K562 (cell line): ENCODE results near the gene PCBP3. TPM values are rescaled to one million over a fixed set of nuclear protein-coding genes. Genes with fewer than 3 reads are reported as not detected.

Source experiments
- ATAC-seq: fragments of 200-7000 bp; cut with Tn5 transposase; 3 replicates; pipeline ENCODE4 v1.9.1; 2020; ENCODE audit warnings: moderate library complexity
- BruUV-seq: library from RNA; stranded (reverse); fragments of 400-500 nt; replicated peaks from 2 replicates; lab custom pipeline; 2021; lab: Mats Ljungman, UMichigan
- CTCF ChIA-PET: fragments of 300-600 bp; formaldehyde crosslinking; extraction: SDS; loops from one replicate; lab custom pipeline; 2021; ENCODE audit warnings: low intra/inter-chr PET ratio; lab: Yijun Ruan, JAX
- POLR2A ChIA-PET: fragments of 300-600, 350-650 bp; sonication (Branson Sonifier 250); formaldehyde crosslinking; extraction: SDS; loops from one replicate; lab custom pipeline; 2021; ENCODE audit warnings: antibody characterized with exemption, inconsistent platforms; lab: Yijun Ruan, JAX
- DNase-seq, 4 experiments: peaks; one replicate each; pipeline versions ENCODE4 v3.0.0 to v3.0.0-alpha.2; 2011 to 2018; ENCODE audit warnings: low spot score in 3 of 4, mixed read lengths in 3 of 4; ENCODE audit errors: extremely low read depth in 1 of 4
- FAIRE-seq: peaks from 2 replicates; lab custom pipeline; 2011; peaks lifted over from hg19 to GRCh38; lab: Jason Lieb, UNC
- H2AFZ ChIP-seq: 2 replicates; pipeline ENCODE4 v1.6.0; 2011; ENCODE audit warnings: low read depth, low read length, control low read depth, inconsistent platforms
- H3K27ac ChIP-seq: fragments of 200-600 bp; 3 replicates; pipeline ENCODE4 v1.8.0; 2011; ENCODE audit warnings: low read depth, mild to moderate bottlenecking, control low read depth, inconsistent platforms, low read length, moderate library complexity, mixed read lengths; ENCODE audit errors: extremely low read depth
- H3K27me3 ChIP-seq, 2 experiments: fragments of 300-600 bp in 1 of 2; 2 replicates in 1 of 2; 3 replicates in 1 of 2; pipeline versions ENCODE4 v1.6.0 to v1.8.0; 2011; ENCODE audit warnings: inconsistent platforms in 2 of 2, low read length in 2 of 2, mild to moderate bottlenecking in 1 of 2, mixed read lengths in 1 of 2, moderate library complexity in 1 of 2; ENCODE audit not compliant: control insufficient read depth in 2 of 2, insufficient read depth in 2 of 2
- H3K36me3 ChIP-seq: fragments of 300-600 bp; 3 replicates; pipeline ENCODE4 v1.8.0; 2011; ENCODE audit warnings: mild to moderate bottlenecking, low read length, inconsistent platforms; ENCODE audit not compliant: control insufficient read depth, insufficient read depth
- H3K4me1 ChIP-seq, 2 experiments: fragments of 200-600 bp in 1 of 2; replicated peaks in 1 of 2; 2 replicates in 1 of 2; 3 replicates in 1 of 2; pipeline versions ENCODE4 v1.5.1 to v1.8.0; 2011; ENCODE audit warnings: inconsistent platforms in 2 of 2, low read length in 2 of 2, mild to moderate bottlenecking in 1 of 2, mixed read lengths in 1 of 2, moderate library complexity in 1 of 2; ENCODE audit not compliant: control insufficient read depth in 2 of 2, insufficient read depth in 2 of 2
- H3K4me2 ChIP-seq: 2 replicates; pipeline ENCODE4 v1.6.1; 2011; ENCODE audit warnings: low read length, control low read depth, inconsistent platforms, mixed read lengths; ENCODE audit not compliant: insufficient read depth
- H3K4me3 ChIP-seq: fragments of 200-600 bp; sonication (generic), shearing (Covaris generic); 2 replicates; pipeline ENCODE4 v1.5.1; 2016; ENCODE audit warnings: control low read depth, inconsistent platforms
- H3K79me2 ChIP-seq: fragments of 200-600 bp; 3 replicates; pipeline ENCODE4 v1.8.0; 2011; ENCODE audit warnings: low read length, inconsistent platforms; ENCODE audit not compliant: control insufficient read depth, insufficient read depth
- H3K9ac ChIP-seq, 2 experiments: 2 replicates each; pipeline versions ENCODE4 v1.6.0 to v1.6.1; 2011; ENCODE audit warnings: low read depth in 2 of 2, low read length in 2 of 2, control low read depth in 1 of 2, inconsistent platforms in 1 of 2, mild to moderate bottlenecking in 1 of 2, mixed read lengths in 1 of 2; ENCODE audit not compliant: insufficient read depth in 1 of 2
- H3K9me1 ChIP-seq: one replicate; pipeline ENCODE4 v1.6.0; 2011; ENCODE audit warnings: inconsistent platforms, mild to moderate bottlenecking, low read length, moderate library complexity; ENCODE audit not compliant: control insufficient read depth, insufficient read depth
- H3K9me3 ChIP-seq: replicated peaks from 2 replicates; pipeline ENCODE4 v1.5.1; 2011; ENCODE audit warnings: low read depth, low read length, inconsistent platforms; ENCODE audit not compliant: control insufficient read depth, insufficient read depth
- H4K20me1 ChIP-seq: replicated peaks from 2 replicates; pipeline ENCODE4 v1.6.1; 2011; ENCODE audit warnings: low read length, inconsistent platforms, mixed read lengths; ENCODE audit not compliant: control insufficient read depth, insufficient read depth
- CXXC5 ChIP-seq: fragments of 250-450 bp; sonication (Bioruptor Pico); IDR thresholded peaks from 2 replicates; pipeline ENCODE4 v1.8.0; 2022; ENCODE audit warnings: inconsistent platforms, mild to moderate bottlenecking, moderate library complexity
- GATA2 ChIP-seq: sonication (generic); formaldehyde crosslinking; IDR thresholded peaks from 2 replicates; pipeline ENCODE4 v1.4.0; 2020; ENCODE audit warnings: mild to moderate bottlenecking, missing genetic modification reagents
- KAT7 ChIP-seq: sonication (generic); formaldehyde crosslinking; IDR thresholded peaks from 2 replicates; pipeline ENCODE4 v1.8.0; 2022; ENCODE audit warnings: missing genetic modification reagents, mild to moderate bottlenecking, borderline replicate concordance
- NBN ChIP-seq: fragments of 450-650 bp; IDR thresholded peaks from 2 replicates; pipeline ENCODE4 v1.6.1; 2016; ENCODE audit warnings: low read depth, mild to moderate bottlenecking
- ZNF512 ChIP-seq: IDR thresholded peaks from 2 replicates; pipeline ENCODE4 v1.6.1; 2016; ENCODE audit warnings: missing genetic modification characterization, missing compliant biosample characterization
- ZNF561 ChIP-seq: fragments of 450-650 bp; formaldehyde crosslinking; conservative IDR thresholded peaks from 2 replicates; pipeline ENCODE4 v1.4.0; 2020; ENCODE audit warnings: mild to moderate bottlenecking, moderate library complexity
- WGBS: fragments of 100-300 bp; shearing (Covaris generic); methylation state at CpG from one replicate; pipeline ENCODE4 v1.1.6; 2016; ENCODE audit warnings: low coverage, mixed read lengths; ENCODE audit not compliant: insufficient coverage; ENCODE audit errors: missing lambda C conversion rate; 5-methylcytosine and 5-hydroxymethylcytosine counted together
- in situ Hi-C: fragments of 300-500 bp; cut with MboI; formaldehyde crosslinking; loops from 4 replicates; pipeline ENCODE4 v1.15.0; 2018; ENCODE audit warnings: inconsistent platforms, mixed read lengths
- intact Hi-C: fragments of 100-400 bp; cut with micrococcal nuclease; formaldehyde crosslinking; loops from 2 replicates; pipeline ENCODE4 v1.14.2; 2022
- polyA plus RNA-seq, 8 experiments: library from polyadenylated mRNA; depleted of rRNA in 4 of 8; stranded (reverse) in 5 of 8; unstranded in 3 of 8; fragments of >200 nt; fragmentation: Nextera tagmentation in 2 of 8; fragmentation: Illumina TruSeq in 1 of 8; extraction: Ambion mirVana in 2 of 8; extraction: Trizol in 1 of 8; gene quantifications; 2 replicates each; pipeline versions ENCODE4 v1.2.1 to v1.2.3, GENCODE V29; 2011 to 2014; ENCODE audit warnings: inconsistent platforms in 1 of 8, missing spikeins in 1 of 8
- total RNA-seq, 7 experiments: library from RNA; depleted of rRNA in 6 of 7; stranded (reverse); fragments of >200 nt in 6 of 7; fragmentation: Illumina TruSeq in 2 of 7; extraction: Trizol in 2 of 7; gene quantifications; 2 replicates each; pipeline versions ENCODE4 v1.2.1 to v1.2.3, GENCODE V29; 2011 to 2021; ENCODE audit warnings: low replicate concordance in 1 of 7
- TF ChIP-seq, protein P1 (sequence below): fragments of 250-450 bp; sonication (Bioruptor Pico); IDR thresholded peaks from 2 replicates; pipeline ENCODE4 v1.8.0; 2022; ENCODE audit warnings: inconsistent platforms, mild to moderate bottlenecking, moderate library complexity, borderline replicate concordance
- TF ChIP-seq, protein P2 (sequence below): sonication (generic); formaldehyde crosslinking; IDR thresholded peaks from 2 replicates; pipeline ENCODE4 v1.5.0; 2020; ENCODE audit warnings: missing genetic modification reagents

PCBP3 gene
- total and polyA plus RNA-seq, 9 of the 15 experiments (the other 6 are each of a cell fraction or from before 2014, with no cell fraction given): 0.18 TPM; not detected in 8

DNA sequence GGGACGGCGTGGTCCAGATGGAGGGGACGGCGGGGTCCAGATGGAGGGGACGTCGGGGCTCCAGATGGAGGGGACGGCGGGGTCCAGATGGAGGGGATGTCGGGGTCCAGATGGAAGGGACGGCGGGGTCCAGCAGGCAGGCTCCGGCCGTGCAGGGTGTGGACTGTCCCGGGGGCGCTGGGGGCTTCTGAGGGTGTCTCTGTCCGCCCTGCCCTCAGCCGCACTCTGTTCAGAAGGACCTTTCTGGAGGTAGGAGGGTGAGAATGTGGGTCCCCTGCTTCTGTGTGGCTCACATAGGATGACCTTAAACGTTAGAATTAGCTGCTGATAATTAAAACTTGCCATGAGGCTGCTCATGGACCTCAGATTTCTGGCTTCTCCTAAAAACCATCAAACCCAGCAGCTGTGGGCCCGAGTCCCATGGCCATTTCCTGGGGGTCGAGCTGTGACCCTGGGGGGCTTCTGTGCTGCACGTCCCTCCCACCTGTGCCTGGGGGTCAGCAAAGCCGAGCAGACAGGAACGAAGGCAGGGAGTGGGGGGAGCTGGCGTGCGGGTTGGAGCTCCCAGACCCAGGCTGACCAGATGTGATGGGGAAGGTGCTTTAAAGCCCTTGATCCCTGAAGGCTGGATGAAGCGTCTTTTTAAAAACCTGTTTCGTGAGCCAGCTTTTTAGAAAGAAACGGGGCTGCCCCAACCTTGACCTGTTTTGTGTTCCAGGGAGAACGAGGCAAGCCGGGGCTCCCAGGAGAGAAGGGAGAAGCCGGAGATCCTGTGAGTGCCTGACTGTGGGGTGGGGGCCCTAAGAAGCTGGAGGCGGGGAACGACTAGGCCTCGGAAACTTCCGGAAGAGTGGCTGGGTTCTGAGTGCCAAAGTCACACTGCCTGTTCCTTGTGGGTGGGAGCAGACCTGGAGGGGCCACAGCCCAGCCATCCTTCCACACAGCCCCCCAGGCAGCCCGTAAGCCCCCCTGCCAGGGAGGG lies 345.1 kb downstream of the PCBP3 start (continued):
- TF ChIP-seq ZNF512 (tag): no peak
- TF ChIP-seq, protein P1, sequence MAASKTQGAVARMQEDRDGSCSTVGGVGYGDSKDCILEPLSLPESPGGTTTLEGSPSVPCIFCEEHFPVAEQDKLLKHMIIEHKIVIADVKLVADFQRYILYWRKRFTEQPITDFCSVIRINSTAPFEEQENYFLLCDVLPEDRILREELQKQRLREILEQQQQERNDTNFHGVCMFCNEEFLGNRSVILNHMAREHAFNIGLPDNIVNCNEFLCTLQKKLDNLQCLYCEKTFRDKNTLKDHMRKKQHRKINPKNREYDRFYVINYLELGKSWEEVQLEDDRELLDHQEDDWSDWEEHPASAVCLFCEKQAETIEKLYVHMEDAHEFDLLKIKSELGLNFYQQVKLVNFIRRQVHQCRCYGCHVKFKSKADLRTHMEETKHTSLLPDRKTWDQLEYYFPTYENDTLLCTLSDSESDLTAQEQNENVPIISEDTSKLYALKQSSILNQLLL (CRISPR knock-in tag): no peak
- no peak for TF ChIP-seq ZNF561

GRCh38 chr21:45989355-45990048 lies 346.0 kb downstream of the PCBP3 start:
- no TSS peak for BruUV-seq
- H3K4me2 ChIP-seq: no peak overlapping the region
- H2AFZ ChIP-seq: no peak overlapping the region
- intact Hi-C loops (no loop called here), in situ Hi-C loops (no loop called here)
- no peak overlapping the region for H3K27ac ChIP-seq
- H3K9me3 ChIP-seq: no peaks in the 10 kb centered on the region; the same call in 1 of the 2 replicates
- CTCF ChIA-PET: no interaction called here
- FAIRE-seq (no peak), ATAC-seq (peak; percentile 13; the same call in 1 of the 3 replicates), DNase-seq (no peak)
- peaks cover 9% of the 10 kb centered on the region; the same call in 1 of the 2 replicates for H4K20me1 ChIP-seq
- peaks cover 2% of the 10 kb centered on the region for H3K9me1 ChIP-seq
- TF ChIP-seq CXXC5 (no peak), GATA2 (CRISPR knock-in tag) (no peak), KAT7 (CRISPR knock-in tag) (no peak), NBN (no peak)
- TF ChIP-seq, protein P2, sequence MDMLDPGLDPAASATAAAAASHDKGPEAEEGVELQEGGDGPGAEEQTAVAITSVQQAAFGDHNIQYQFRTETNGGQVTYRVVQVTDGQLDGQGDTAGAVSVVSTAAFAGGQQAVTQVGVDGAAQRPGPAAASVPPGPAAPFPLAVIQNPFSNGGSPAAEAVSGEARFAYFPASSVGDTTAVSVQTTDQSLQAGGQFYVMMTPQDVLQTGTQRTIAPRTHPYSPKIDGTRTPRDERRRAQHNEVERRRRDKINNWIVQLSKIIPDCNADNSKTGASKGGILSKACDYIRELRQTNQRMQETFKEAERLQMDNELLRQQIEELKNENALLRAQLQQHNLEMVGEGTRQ (CRISPR knock-in tag): 0 out of 2 replicates have a peak, but pooled peaks have one; percentile 17
- POLR2A ChIA-PET: interaction anchor here (0.6 to 1.0 kb wide), 3 partner anchors 10 to 23 kb away, joined by 3 read pairs; no protein-coding TSS in a partner anchor
- H3K79me2 ChIP-seq: no peaks in the 10 kb centered on the region
- H3K4me1 ChIP-seq: peaks cover 0 to 56% of the 10 kb centered on the region in 2 experiments; a peak in 2 of 5 replicates
- WGBS: 8% methylated on average over 22 of the region's 32 CpGs
- no peak overlapping the region for H3K4me3 ChIP-seq
- peaks cover 57 to 84% of the 10 kb centered on the region in 2 experiments for H3K27me3 ChIP-seq
- no peaks in the 10 kb centered on the region for H3K36me3 ChIP-seq
- H3K9ac ChIP-seq: no peak overlapping the region
